GM21717 (cell line): ENCODE measurements around the gene FBXL14.
"Not testable (repeated sequence)": the region's sequence is repeated elsewhere in the genome, so short reads cannot be mapped to it uniquely, and the experiment has no call there.

Experiments used
- ATAC-seq: cut with Tn5 transposase; IDR thresholded peaks from one replicate; pipeline ENCODE4 v1.9.1; 2021; ENCODE audit warnings: mild to moderate bottlenecking, moderate library complexity; ENCODE audit not compliant: unreplicated experiment

Gene FBXL14

DNA sequence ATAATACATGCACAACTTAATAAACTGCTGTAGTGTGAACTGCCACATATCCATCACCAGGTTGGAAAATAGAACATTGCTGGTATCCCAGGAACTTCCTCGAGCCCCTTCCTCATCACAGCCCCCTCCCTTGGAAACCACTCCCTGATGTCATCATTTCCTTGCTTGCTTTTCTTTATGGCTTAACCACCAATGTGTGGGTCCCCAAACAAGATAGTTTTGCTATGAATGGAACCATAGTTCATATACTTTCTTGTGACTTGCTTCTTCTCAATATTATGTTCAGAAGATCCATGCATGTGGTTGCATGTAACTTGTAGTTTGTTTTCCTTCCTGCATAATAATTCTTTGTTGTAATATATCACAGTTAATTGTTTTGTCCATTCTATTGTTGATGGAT, 25.7 kb upstream of the FBXL14 start:
- no peak for ATAC-seq

DNA sequence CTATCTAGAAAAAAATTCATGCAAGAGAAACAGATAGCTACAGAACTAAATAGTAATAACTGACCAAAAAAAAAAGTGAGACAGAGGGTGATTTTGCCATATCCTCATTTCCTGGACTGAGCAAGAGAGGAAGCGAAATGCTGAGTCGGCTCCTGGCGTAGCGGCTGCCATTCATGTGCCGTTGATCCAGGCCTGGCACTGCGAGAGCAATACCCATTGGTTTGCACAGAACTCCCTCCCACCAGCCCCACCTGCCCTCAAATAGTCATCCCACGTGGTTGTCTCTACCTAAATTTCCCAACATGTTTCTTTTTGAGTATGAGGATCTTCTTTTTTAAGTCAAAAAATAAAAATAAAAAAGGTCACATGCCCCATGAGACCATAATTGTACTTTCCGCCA, 25.2 kb upstream of the FBXL14 start:
- ATAC-seq = peak; percentile 48

GRCh38 chr12:1619159-1619558, 24.8 kb upstream of the FBXL14 start:
- ATAC-seq = no peak

GRCh38 chr12:1618489-1618888, 24.1 kb upstream of the FBXL14 start:
- no peak for ATAC-seq

DNA sequence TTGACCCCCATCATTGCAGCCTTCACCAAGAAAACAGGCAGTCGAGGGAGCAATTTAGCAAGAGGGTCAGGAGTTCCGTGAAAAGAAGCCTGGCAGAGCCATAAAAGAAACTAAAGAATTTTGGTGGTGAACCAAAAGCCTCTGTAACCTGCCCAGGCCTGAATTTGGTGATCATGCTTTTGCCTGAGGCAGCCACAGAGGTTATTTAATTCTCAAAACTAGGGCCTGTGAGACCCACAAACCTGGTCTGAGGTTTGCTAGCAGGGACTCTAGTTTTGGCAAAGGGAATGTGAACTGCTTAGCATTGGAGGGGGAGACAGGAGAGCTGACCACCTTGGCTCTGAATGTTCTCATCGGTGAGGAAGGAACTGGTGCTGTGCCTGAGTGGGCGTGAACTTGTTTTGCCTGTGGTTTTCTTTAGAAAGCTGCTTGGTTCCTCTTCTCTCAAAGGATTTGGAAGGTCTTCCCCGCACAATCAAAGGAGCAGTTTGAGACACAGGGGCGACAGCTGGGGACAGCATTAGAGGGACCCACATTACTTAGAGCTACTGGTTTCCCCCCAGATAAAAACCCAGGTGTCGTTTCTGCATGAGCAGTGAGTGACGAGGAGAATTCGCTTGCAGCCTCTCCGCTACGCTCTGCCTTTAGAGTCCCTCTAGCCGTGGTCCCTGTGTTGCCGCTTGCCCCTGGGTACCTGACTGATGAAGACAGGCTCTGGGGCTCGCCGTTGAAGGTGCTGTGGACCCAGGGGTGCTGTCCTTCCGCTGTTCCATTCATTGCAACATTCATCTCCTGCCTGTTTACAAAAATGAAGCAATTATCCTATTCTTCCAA, 22.1 kb upstream of the FBXL14 start:
- no peak for ATAC-seq

GRCh38 chr12:1614360-1614759, 20.0 kb upstream of the FBXL14 start:
- no peak for ATAC-seq

- ATAC-seq = no peak
These were observed 19.5 kb upstream of the FBXL14 start for GRCh38 chr12:1613860-1614259.

- ATAC-seq = no peak
These were observed 17.6 kb upstream of the FBXL14 start for GRCh38 chr12:1611803-1612572.

DNA sequence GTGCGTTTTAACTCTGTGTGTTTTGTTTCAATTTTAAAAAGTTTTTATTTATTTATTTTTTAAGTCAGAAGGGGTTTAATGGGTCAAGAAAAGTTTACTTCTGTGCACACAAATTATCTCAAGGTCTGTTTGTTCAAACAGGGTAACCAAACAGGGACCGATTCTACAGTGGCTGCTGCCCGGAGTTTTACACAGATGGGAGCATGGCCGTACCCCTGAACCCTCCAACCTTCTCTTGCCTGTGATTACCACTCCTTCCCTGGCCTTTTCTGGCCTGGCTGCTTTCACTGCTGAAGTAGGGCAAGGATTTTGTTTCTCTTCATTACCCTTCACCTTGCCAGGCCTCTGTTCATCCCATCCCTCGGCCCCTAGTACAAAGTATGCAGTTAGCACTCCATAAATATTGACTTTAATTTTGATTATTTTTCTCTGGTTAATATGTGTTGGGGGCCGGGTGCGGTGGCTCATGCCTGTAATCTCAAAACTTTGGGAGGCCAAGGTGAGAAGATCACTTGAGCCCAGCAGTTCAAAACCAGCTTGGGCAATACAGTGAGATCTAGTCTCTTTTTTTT, 15.8 kb upstream of the FBXL14 start:
- no peak for ATAC-seq

GRCh38 chr12:1608713-1609119, 14.3 kb upstream of the FBXL14 start:
- ATAC-seq = no peak

GRCh38 chr12:1607940-1608712, 13.7 kb upstream of the FBXL14 start:
- no peak for ATAC-seq

- peak; percentile 64 for ATAC-seq
These were observed 11.7 kb upstream of the FBXL14 start for GRCh38 chr12:1606021-1606622.

DNA sequence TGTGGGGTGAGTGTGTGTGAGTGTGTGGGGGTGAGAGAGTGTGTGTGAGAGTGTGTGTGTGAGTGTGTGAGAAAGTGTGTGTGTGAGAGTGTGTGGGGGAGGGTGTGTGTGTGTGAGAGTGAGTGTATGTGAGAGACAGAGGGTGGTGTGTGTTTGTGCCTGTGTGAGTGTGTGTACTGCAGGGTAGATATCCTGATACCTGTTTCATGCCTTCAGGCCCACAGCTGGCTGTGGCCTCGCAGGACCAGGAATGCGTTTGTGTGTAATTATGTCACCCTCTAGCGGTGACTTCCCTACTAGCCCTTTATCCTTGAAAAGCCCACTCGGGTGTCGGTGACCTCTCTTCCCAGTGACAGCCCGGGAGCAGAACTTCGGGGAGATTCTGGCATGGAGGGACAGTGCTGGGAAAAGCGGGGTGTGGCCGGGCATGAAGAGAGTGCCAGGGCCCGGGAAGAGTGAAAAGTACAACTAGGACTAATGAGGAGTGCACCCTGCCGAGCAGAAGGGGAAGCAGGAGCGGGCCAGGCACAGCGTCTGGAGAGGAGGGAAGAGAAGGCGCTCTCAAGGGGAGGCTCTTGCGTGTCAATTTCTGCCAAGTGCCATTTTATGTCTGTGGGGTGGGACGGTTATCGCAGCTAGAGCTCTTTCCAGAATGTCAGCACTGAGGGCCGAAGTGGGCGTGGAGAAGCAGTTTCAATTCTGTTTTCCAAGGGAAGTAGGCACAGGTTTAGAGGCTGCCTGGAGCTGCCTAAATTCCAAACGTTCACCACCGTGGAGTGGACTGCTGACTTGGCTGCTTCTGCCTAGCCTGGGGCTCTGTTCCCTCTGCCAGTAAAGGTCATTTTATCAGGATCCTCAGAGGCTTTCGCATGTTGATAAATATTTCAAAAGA, 11.0 kb upstream of the FBXL14 start:
- ATAC-seq = peak; percentile 38

DNA sequence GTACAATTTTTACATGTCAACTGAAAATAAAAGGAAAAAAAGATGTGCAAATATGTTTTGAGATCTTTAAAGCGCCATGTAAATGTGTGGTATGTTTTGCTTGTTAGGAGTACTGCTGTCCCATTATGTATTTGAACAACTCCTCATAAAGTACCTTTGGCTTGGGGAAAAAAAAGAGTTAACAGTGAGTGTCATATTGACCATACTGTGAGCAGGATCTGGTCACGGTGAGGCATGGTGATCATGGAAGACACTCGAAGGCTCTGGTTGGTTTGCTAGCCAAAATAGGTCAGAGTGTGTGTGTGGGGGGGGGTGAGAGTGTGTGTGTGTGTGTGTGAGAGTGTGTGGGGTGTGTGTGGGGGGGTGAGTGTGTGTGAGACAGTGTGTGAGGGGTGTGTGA, 10.1 kb upstream of the FBXL14 start:
- ATAC-seq = no peak

DNA sequence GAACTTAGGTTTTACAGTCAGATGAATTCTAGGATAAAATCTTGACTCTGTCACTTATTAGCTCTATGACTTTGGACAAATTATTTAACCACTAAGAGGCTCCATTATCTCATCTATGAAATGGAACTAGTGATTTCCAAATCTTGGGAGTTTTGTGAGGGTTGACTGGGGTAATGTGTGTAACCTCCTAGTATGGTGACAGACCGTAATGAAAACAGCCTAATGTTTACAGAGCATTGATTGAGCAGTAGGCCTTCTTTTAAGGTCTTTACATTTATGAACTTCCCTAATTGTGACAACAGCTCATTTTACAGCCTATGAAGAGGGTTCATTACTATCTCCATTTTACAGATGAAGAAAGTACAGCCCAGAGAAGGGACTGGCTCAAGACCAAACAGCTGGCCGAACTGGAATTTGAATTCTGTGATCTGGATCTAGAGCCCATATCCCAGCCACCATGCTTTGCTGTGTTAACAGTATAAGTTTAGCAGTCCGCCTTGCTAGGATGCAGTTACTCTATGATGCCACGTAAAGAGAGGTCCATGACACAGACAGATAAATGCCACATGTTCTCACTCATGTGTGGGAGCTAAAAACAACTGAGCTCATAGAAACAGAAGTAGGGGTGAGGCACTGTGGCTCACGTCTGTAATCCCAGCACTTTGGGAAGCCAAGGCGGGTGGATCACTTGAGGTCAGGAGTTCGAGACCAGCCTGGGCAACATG, 9.1 kb upstream of the FBXL14 start:
- ATAC-seq = no peak

DNA sequence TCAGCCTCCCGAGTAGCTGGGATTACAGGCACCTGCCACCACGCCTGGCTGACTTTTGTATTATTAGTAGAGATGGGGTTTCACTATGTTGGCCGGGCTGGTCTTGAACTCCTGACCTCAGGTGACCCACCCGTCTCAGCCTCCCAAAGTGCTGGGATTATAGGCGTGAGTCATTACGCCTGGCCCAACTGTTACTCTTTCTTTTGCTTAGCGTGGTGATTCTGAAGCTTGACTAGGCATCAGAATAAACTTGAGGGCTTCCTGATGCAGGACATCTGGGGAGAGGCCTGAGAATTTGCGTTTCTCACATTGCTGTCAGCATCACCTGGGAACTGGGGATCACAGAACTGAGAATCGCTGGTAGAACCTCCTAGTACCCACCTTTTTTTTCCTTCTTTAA, 8.3 kb upstream of the FBXL14 start:
- ATAC-seq = not testable (repeated sequence)

GRCh38 chr12:1598757-1599156, 4.4 kb upstream of the FBXL14 start:
- no peak for ATAC-seq

DNA sequence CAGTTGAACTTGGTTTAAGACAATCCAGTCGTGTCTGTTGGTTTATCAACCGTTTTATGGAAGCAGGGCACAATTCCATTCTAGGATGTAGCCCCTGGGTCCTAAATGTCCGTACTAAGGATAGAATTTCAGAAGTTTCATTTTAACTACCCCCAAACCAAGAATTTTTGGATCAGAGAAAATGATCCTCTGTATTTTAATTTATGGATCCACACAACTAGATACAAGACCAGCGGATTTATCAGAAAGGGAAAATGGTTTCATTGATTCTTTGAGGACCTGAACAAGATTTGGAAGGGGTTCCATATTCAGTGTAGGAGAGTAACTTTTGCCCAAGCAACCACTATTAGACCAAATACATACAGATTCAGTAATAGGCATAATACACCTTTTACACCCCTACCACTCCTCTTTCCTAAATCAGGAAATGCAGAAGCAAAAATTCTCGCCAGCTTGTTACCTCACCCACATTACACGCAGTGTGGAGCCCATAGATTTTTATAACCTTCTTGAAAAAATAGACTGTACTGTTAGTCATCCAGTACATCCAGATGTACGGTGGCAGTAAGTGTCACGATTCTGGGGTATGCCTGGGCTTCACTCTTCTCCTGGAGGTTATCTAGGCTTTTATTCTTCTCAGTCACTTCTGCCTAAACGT, 1.4 kb upstream of the FBXL14 start:
- no peak for ATAC-seq
